ENCODE measurements around the gene RAG1.

Gene RAG1

DNA sequence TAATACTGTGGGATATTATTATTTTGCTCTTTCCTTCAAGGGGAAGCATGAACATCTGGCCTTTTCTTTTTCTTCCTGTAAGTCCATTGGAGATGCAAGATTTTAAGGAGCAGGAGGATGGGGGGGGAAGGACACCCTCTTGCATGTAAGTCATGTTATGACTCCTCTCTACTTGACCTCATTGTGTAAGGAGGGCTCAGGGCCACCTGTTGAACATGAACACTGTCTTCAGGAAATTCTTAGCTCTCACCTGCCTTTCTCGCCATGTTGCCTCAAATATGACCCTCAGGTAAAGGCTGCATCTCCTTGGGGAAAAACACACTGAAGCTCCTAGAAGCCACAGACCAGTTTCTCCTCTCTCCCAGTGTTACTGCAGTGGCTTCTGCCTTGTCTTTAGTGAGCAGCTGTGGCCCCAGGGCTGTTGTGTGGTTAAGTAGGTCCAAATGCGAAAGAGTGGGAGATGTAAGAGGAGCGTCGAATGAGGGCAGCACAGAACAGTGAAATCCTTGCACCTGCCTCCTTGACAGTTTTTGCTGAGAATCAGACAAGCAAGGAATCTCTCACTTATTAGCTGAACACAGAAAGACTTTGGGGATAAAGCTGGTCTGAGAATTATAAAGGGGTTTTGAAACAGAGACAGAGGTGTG is 1.3 kb upstream of the RAG1 start:
- TF ChIP-seq, protein P1, sequence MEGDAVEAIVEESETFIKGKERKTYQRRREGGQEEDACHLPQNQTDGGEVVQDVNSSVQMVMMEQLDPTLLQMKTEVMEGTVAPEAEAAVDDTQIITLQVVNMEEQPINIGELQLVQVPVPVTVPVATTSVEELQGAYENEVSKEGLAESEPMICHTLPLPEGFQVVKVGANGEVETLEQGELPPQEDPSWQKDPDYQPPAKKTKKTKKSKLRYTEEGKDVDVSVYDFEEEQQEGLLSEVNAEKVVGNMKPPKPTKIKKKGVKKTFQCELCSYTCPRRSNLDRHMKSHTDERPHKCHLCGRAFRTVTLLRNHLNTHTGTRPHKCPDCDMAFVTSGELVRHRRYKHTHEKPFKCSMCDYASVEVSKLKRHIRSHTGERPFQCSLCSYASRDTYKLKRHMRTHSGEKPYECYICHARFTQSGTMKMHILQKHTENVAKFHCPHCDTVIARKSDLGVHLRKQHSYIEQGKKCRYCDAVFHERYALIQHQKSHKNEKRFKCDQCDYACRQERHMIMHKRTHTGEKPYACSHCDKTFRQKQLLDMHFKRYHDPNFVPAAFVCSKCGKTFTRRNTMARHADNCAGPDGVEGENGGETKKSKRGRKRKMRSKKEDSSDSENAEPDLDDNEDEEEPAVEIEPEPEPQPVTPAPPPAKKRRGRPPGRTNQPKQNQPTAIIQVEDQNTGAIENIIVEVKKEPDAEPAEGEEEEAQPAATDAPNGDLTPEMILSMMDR (IDR thresholded peaks at IDR 0.05): no peak
- no peak overlapping the region for H3K27ac Mint-ChIP-seq
- no peaks in the 10 kb centered on the region for H3K36me3 Mint-ChIP-seq (ENCODE audit: low read depth)
- no peaks in the 10 kb centered on the region for H3K9me3 Mint-ChIP-seq
- peaks cover 29% of the 10 kb centered on the region for H3K27me3 Mint-ChIP-seq (ENCODE audit: low read depth, poor library complexity)
- no peak for DNase-seq
- H3K4me3 Mint-ChIP-seq: no peak overlapping the region
- peaks cover 10% of the 10 kb centered on the region for H3K4me1 Mint-ChIP-seq

DNA sequence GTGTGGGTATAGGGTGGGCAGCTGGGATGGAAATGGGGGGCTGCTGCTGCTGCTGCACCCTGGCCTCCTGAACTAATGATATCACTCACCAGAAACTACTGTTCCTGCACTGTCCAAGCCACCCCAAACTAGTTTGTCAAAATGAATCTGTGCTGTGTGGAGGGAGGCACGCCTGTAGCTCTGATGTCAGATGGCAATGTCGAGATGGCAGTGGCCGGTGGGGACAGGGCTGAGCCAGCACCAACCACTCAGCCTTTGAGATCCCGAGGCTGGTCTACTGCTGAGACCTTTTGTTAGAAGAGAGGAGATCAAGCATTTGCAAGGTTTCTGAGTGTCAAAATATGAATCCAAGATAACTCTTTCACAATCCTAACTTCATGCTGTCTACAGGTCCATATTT is 1.3 kb downstream of the RAG1 start:
- Mint-ChIP-seq H3K4me1 (peaks cover 13% of the 10 kb centered on the region), H3K4me3 (no peak overlapping the region), H3K27ac (no peak overlapping the region), H3K27me3 (ENCODE audit: low read depth, poor library complexity) (peaks cover 30% of the 10 kb centered on the region), H3K36me3 (ENCODE audit: low read depth) (no peaks in the 10 kb centered on the region), H3K9me3 (no peaks in the 10 kb centered on the region)
- TF ChIP-seq, protein P1 (IDR thresholded peaks at IDR 0.05): no peak
- DNase-seq: no peak

DNA sequence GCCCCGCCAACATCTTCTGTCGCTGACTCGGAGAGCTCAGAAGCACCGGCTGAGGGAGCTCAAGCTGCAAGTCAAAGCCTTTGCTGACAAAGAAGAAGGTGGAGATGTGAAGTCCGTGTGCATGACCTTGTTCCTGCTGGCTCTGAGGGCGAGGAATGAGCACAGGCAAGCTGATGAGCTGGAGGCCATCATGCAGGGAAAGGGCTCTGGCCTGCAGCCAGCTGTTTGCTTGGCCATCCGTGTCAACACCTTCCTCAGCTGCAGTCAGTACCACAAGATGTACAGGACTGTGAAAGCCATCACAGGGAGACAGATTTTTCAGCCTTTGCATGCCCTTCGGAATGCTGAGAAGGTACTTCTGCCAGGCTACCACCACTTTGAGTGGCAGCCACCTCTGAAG is 6.7 kb downstream of the RAG1 start:
- Mint-ChIP-seq H3K27ac (no peak overlapping the region), H3K4me1 (peaks cover 15% of the 10 kb centered on the region), H3K27me3 (ENCODE audit: low read depth, poor library complexity) (peaks cover 13% of the 10 kb centered on the region), H3K4me3 (no peak overlapping the region), H3K36me3 (ENCODE audit: low read depth) (no peaks in the 10 kb centered on the region), H3K9me3 (peaks cover 4% of the 10 kb centered on the region)
- TF ChIP-seq, protein P1 (IDR thresholded peaks at IDR 0.05): no peak
- no peak for DNase-seq

DNA sequence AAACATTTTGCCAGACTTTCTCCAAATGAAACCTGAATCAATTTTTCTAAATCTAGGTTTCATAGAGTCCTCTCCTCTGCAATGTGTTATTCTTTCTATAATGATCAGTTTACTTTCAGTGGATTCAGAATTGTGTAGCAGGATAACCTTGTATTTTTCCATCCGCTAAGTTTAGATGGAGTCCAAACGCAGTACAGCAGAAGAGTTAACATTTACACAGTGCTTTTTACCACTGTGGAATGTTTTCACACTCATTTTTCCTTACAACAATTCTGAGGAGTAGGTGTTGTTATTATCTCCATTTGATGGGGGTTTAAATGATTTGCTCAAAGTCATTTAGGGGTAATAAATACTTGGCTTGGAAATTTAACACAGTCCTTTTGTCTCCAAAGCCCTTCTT is 9.6 kb downstream of the RAG1 start:
- Mint-ChIP-seq H3K27ac (no peak overlapping the region), H3K4me3 (no peak overlapping the region), H3K27me3 (ENCODE audit: low read depth, poor library complexity) (peaks cover 9% of the 10 kb centered on the region), H3K4me1 (peaks cover 9% of the 10 kb centered on the region), H3K9me3 (peaks cover 18% of the 10 kb centered on the region), H3K36me3 (ENCODE audit: low read depth) (no peaks in the 10 kb centered on the region)
- DNase-seq: no peak
- TF ChIP-seq, protein P1 (IDR thresholded peaks at IDR 0.05): no peak

DNA sequence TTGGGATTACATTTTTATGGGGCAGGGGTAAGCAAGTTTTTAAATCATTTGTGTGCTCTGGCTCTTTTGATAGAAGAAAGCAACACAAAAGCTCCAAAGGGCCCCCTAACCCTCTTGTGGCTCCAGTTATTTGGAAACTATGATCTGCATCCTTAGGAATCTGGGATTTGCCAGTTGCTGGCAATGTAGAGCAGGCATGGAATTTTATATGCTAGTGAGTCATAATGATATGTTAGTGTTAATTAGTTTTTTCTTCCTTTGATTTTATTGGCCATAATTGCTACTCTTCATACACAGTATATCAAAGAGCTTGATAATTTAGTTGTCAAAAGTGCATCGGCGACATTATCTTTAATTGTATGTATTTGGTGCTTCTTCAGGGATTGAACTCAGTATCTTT is 10.1 kb downstream of the RAG1 start:
- Mint-ChIP-seq H3K9me3 (peaks cover 19% of the 10 kb centered on the region), H3K4me3 (no peak overlapping the region), H3K4me1 (peaks cover 9% of the 10 kb centered on the region), H3K27ac (no peak overlapping the region), H3K36me3 (ENCODE audit: low read depth) (no peaks in the 10 kb centered on the region), H3K27me3 (ENCODE audit: low read depth, poor library complexity) (peaks cover 11% of the 10 kb centered on the region)
- no peak for DNase-seq
- TF ChIP-seq, protein P1 (IDR thresholded peaks at IDR 0.05): no peak

DNA sequence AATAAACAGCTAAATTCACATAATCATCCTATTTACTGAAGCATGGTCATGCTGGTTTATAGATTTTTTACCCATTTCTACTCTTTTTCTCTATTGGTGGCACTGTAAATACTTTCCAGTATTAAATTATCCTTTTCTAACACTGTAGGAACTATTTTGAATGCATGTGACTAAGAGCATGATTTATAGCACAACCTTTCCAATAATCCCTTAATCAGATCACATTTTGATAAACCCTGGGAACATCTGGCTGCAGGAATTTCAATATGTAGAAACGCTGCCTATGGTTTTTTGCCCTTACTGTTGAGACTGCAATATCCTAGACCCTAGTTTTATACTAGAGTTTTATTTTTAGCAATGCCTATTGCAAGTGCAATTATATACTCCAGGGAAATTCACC is 10.7 kb downstream of the RAG1 start:
- no peak overlapping the region for H3K4me3 Mint-ChIP-seq
- DNase-seq: no peak
- no peaks in the 10 kb centered on the region for H3K36me3 Mint-ChIP-seq (ENCODE audit: low read depth)
- H3K9me3 Mint-ChIP-seq: peaks cover 19% of the 10 kb centered on the region
- TF ChIP-seq, protein P1 (IDR thresholded peaks at IDR 0.05): no peak
- H3K27ac Mint-ChIP-seq: no peak overlapping the region
- H3K27me3 Mint-ChIP-seq (ENCODE audit: low read depth, poor library complexity): peaks cover 16% of the 10 kb centered on the region
- peaks cover 9% of the 10 kb centered on the region for H3K4me1 Mint-ChIP-seq
